Measurements from ENCODE around the gene MISP. TPM values are rescaled to one million over a fixed set of nuclear protein-coding genes. Genes with fewer than 3 reads are reported as not detected.

The MISP gene
- total RNA-seq, 1 donor from 2014 or later, result 1.5 TPM

DNA sequence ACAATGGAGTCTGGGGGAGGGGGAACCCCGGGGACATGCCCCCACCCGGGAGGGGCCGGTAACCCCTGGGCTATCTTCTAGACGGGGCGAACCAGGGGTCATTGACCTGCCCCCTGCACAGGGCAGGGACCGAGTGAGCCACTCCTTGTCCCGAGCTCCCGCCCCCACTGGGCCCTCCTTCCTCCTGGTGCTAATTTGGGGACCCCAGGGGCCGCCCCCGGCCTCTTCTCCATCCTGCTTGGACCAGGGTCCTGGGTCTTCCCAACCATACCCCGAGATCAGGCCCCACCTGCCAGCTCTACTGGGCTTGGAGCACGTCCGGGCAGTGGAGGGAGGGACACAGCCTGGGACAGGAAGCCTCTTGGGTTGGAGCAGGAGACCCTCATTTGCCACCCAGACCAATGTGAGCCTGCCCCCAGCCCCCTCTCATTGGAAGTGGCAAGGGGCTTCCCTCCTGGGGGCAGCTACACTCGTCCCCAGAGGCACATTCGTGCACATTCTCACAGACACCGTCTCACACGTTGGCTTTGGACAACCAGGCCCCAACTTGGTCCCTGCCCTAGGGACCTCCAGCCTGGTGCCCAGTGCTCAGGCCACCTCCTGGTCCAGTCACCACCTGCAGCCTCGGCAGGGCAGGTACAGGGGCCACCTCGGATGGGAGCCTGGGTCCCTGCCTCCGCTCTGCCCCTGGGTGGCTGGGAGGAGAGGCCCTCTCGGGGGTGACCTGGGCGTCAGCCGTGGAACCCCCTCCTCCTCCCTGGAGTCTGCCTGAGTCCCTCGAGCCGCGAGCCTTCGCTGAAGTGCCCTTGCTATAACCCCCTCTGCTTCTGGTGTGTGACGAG lies 3.3 kb upstream of the MISP start:
- DNase-seq (ENCODE audit: low spot score in 2 of 2, unreplicated experiment in 2 of 2), result no peak
- Mint-ChIP-seq H3K27ac (no peak overlapping the region), H3K27me3 (ENCODE audit: low read depth) (no peaks in the 10 kb centered on the region), H3K4me3 (no peak overlapping the region), H3K36me3 (peaks cover 8% of the 10 kb centered on the region), H3K9me3 (peaks cover 4% of the 10 kb centered on the region), H3K4me1 (peaks cover under 1% of the 10 kb centered on the region)
- TF ChIP-seq, protein P1, sequence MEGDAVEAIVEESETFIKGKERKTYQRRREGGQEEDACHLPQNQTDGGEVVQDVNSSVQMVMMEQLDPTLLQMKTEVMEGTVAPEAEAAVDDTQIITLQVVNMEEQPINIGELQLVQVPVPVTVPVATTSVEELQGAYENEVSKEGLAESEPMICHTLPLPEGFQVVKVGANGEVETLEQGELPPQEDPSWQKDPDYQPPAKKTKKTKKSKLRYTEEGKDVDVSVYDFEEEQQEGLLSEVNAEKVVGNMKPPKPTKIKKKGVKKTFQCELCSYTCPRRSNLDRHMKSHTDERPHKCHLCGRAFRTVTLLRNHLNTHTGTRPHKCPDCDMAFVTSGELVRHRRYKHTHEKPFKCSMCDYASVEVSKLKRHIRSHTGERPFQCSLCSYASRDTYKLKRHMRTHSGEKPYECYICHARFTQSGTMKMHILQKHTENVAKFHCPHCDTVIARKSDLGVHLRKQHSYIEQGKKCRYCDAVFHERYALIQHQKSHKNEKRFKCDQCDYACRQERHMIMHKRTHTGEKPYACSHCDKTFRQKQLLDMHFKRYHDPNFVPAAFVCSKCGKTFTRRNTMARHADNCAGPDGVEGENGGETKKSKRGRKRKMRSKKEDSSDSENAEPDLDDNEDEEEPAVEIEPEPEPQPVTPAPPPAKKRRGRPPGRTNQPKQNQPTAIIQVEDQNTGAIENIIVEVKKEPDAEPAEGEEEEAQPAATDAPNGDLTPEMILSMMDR (IDR thresholded peaks at IDR 0.05; ENCODE audit: unreplicated experiment), result no peak

DNA sequence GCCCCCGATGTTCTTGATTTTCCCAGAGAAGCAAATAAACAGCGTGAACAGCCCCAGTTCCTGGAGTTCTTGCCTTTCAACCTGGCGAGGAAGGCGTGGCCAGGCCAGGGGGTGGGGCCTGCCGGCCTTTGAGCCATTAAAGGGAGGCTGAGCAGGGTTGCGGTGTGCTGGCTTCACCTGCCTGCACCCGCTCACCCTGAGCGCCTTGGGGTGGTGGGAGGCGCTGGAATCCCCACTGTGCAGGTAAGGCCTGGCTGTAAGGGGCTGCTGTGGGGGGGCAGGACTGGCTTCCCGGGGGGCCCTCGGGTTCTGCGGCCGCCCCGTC lies 2.7 kb upstream of the MISP start:
- Mint-ChIP-seq H3K9me3 (peaks cover 4% of the 10 kb centered on the region), H3K4me3 (no peak overlapping the region), H3K4me1 (peaks cover 6% of the 10 kb centered on the region), H3K27ac (no peak overlapping the region), H3K36me3 (peaks cover 8% of the 10 kb centered on the region), H3K27me3 (ENCODE audit: low read depth) (no peaks in the 10 kb centered on the region)
- TF ChIP-seq, protein P1 (IDR thresholded peaks at IDR 0.05; ENCODE audit: unreplicated experiment), result no peak
- no peak for DNase-seq (ENCODE audit: low spot score in 2 of 2, unreplicated experiment in 2 of 2)

DNA sequence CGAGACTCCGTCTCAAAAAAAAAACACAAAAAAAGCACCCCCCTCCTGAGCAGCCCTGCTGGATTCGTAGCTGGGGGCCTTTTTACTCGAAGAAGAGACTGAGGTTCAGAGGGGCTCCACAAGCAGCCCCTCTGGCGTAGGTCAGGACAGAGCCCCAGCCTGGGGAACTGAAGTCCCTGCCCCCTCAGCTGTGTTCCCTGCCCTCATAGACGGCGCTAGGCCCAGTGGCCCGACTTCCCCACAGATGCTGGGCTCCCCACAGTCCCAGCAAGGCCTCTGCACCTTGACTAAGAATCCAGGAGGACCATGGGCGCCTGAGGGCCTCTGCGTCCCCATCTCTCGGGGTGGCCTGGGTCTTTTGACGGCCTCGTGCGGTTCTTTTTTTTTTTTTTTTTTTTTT lies 1.1 kb upstream of the MISP start:
- no peaks in the 10 kb centered on the region for H3K9me3 Mint-ChIP-seq

DNA sequence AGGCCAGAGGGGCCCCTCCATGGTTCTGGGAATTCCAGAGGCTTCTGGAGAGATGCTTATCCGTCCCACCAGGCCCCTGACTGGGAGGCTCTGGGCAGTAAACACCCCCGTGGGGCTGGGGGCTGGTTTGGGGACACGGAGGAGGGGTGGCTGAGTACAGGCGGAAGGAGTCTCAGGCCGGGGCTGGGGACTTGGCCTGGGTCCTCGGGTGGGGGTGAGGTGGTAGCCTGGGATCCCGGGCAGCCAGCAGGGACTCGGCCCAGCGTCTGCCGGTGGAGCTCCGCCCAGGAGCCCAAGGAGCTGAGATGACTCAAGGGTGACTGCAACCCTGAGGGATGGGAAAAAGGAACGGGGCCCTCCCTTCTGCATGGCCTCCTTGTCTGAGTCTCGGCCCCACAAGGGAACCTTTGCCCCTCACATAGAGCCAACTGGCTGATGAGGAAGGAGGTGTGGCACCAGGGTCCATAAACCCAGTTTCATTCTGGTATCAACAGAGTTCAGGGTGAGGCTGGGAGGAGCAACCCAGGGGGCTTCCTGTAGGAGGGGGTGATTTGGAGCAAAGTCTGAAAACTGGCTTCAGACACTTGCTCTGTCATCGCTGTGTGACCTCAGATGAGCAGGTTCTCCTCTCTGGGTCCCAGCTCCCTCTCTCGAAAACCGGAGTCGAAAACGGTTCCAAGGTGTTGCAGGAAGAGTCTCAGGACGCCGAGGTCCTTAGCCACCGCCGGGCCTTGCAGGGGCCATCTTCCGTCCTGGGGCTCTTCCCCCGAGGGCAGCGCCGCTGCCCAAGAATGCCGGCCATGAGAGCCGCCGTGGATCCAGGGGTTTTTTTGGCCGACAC lies 809 bp downstream of the MISP start:
- peaks cover 6% of the 10 kb centered on the region for H3K4me1 Mint-ChIP-seq
- H3K27me3 Mint-ChIP-seq (ENCODE audit: low read depth), result no peaks in the 10 kb centered on the region
- DNase-seq (ENCODE audit: low spot score in 2 of 2, unreplicated experiment in 2 of 2), result no peak
- no peak overlapping the region for H3K27ac Mint-ChIP-seq
- H3K9me3 Mint-ChIP-seq, result no peaks in the 10 kb centered on the region
- TF ChIP-seq, protein P1 (IDR thresholded peaks at IDR 0.05; ENCODE audit: unreplicated experiment), result no peak
- H3K4me3 Mint-ChIP-seq, result no peak overlapping the region
- H3K36me3 Mint-ChIP-seq, result no peaks in the 10 kb centered on the region

More for the DNA sequence above, 1.1 kb upstream of the MISP start:
- H3K27ac Mint-ChIP-seq, result no peak overlapping the region
- peaks cover 6% of the 10 kb centered on the region for H3K4me1 Mint-ChIP-seq
- no peak for DNase-seq (ENCODE audit: low spot score in 2 of 2, unreplicated experiment in 2 of 2)
- no peak overlapping the region for H3K4me3 Mint-ChIP-seq
- H3K36me3 Mint-ChIP-seq, result peaks cover 6% of the 10 kb centered on the region
- TF ChIP-seq, protein P1 (IDR thresholded peaks at IDR 0.05; ENCODE audit: unreplicated experiment), result no peak
- no peaks in the 10 kb centered on the region for H3K27me3 Mint-ChIP-seq (ENCODE audit: low read depth)

DNA sequence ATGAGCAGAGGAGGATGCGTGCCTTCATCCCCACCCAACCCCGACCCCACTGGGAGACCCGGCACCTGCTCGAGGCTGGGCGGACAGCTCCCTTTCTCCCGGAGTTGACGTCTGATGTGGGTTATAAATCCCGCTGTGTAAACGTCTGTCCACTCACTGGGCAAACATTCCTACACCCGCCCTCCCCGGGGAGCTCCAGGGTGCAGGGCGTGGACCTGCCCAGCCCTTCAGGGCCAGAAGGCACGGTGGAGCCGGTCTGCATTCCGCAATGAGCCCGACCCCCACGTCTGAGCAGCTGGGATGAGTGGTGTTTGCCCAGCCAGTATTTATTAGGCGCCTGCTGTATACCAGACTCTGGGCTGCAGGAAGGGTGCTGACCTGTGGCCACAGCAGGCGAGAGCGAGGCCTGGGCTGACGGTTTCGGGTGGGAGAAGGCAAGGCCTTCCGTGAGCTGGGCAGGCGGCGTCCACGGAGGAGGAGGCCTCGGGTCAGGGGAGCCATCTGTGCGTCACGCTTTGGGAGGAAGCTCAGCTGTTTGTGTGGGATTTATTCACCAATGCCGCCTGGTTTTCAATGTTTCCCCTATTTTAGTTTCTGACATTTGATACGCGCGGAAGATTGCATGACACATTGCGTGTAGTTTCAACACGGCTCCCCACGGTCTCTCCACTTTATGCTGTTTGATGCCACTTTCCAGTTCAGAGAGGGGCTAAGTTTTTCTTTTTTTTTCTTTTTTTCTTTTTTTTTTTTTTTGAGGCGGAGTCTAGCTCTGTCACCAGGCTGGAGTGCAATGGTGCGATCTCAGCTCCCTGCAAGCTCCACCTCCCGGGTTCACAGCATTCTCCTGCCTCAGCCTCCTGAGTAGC lies 2.0 kb downstream of the MISP start:
- H3K36me3 Mint-ChIP-seq, result no peaks in the 10 kb centered on the region
- no peaks in the 10 kb centered on the region for H3K9me3 Mint-ChIP-seq
- no peaks in the 10 kb centered on the region for H3K27me3 Mint-ChIP-seq (ENCODE audit: low read depth)
- H3K4me1 Mint-ChIP-seq, result peaks cover 6% of the 10 kb centered on the region
- TF ChIP-seq, protein P1 (IDR thresholded peaks at IDR 0.05; ENCODE audit: unreplicated experiment), result no peak
- no peak for DNase-seq (ENCODE audit: low spot score in 2 of 2, unreplicated experiment in 2 of 2)
- H3K27ac Mint-ChIP-seq, result peak overlapping the region; percentile 82
- H3K4me3 Mint-ChIP-seq, result no peak overlapping the region

Data from mesothelial cell of epicardium (in vitro differentiated cells).